Parathyroid adenoma (tissue), 2 donors: ENCODE data around the gene KANSL2.
"Not testable (repeated sequence)": the region's sequence is repeated elsewhere in the genome, so short reads cannot be mapped to it uniquely, and the experiment has no call there.

Experiments used
- H2AFZ ChIP-seq: fragments of 300-600 bp; sonication (generic); one replicate; pipeline ENCODE4 v1.7.0; 2017; ENCODE audit warnings: antibody characterized with exemption, mild to moderate bottlenecking
- H3K27ac ChIP-seq: fragments of 300-600 bp; sonication (generic); one replicate; pipeline ENCODE4 v1.7.0; 2017
- H3K27me3 ChIP-seq: fragments of 300-600 bp; sonication (generic); one replicate; pipeline ENCODE4 v1.7.0; 2017; ENCODE audit warnings: low read length; ENCODE audit not compliant: control insufficient read depth, insufficient read depth
- H3K36me3 ChIP-seq: fragments of 300-600 bp; sonication (generic); one replicate; pipeline ENCODE4 v1.7.0; 2017; ENCODE audit warnings: low read length; ENCODE audit not compliant: control insufficient read depth, insufficient read depth
- H3K4me1 ChIP-seq: fragments of 300-600 bp; sonication (generic); one replicate; pipeline ENCODE4 v1.7.0; 2017; ENCODE audit warnings: control low read depth
- H3K4me2 ChIP-seq: fragments of 300-600 bp; sonication (generic); one replicate; pipeline ENCODE4 v1.7.0; 2017; ENCODE audit warnings: low read length
- H3K4me3 ChIP-seq: fragments of 300-600 bp; sonication (generic); one replicate; pipeline ENCODE4 v1.7.0; 2017; ENCODE audit warnings: low read depth, low read length
- H3K79me2 ChIP-seq: fragments of 300-600 bp; sonication (generic); one replicate; pipeline ENCODE4 v1.7.0; 2017; ENCODE audit warnings: control low read depth
- H3K9ac ChIP-seq: fragments of 300-600 bp; sonication (generic); one replicate; pipeline ENCODE4 v1.7.0; 2017; ENCODE audit warnings: mild to moderate bottlenecking
- H3K9me3 ChIP-seq: fragments of 300-600 bp; sonication (generic); one replicate; pipeline ENCODE4 v1.7.0; 2017; ENCODE audit warnings: low read length; ENCODE audit not compliant: control insufficient read depth
- CTCF ChIP-seq: fragments of 300-600 bp; sonication (generic); IDR thresholded peaks from one replicate; pipeline ENCODE4 v1.7.0; 2017; ENCODE audit warnings: antibody characterized with exemption, mild to moderate bottlenecking
- donor health status: primary hyperparathyroidism.

KANSL2 gene

GRCh38 chr12:48630346-48630745 is 51.7 kb downstream of the KANSL2 start:
- Histone ChIP-seq H3K79me2 (no peaks in the 10 kb centered on the region), H3K4me1 (no peaks in the 10 kb centered on the region), H3K36me3 (no peaks in the 10 kb centered on the region), H2AFZ (no peak overlapping the region), H3K9ac (no peak overlapping the region), H3K4me2 (no peak overlapping the region), H3K27ac (no peak overlapping the region), H3K4me3 (no peak overlapping the region), H3K27me3 (no peaks in the 10 kb centered on the region), H3K9me3 (no peaks in the 10 kb centered on the region)
- no peak for TF ChIP-seq CTCF

GRCh38 chr12:48629541-48629940 is 52.5 kb downstream of the KANSL2 start:
- H3K9ac ChIP-seq: no peak overlapping the region
- no peak for TF ChIP-seq CTCF
- no peaks in the 10 kb centered on the region for H3K27me3 ChIP-seq
- no peak overlapping the region for H3K4me3 ChIP-seq
- no peak overlapping the region for H3K4me2 ChIP-seq
- no peaks in the 10 kb centered on the region for H3K36me3 ChIP-seq
- H2AFZ ChIP-seq: no peak overlapping the region
- no peaks in the 10 kb centered on the region for H3K4me1 ChIP-seq
- no peak overlapping the region for H3K27ac ChIP-seq
- H3K9me3 ChIP-seq: no peaks in the 10 kb centered on the region
- no peaks in the 10 kb centered on the region for H3K79me2 ChIP-seq

GRCh38 chr12:48627556-48627955 is 54.5 kb downstream of the KANSL2 start:
- Histone ChIP-seq H3K36me3 (no peaks in the 10 kb centered on the region), H3K9ac (no peak overlapping the region), H3K9me3 (no peaks in the 10 kb centered on the region), H3K4me1 (no peaks in the 10 kb centered on the region), H3K4me3 (no peak overlapping the region), H3K27me3 (no peaks in the 10 kb centered on the region), H2AFZ (no peak overlapping the region), H3K79me2 (no peaks in the 10 kb centered on the region), H3K4me2 (no peak overlapping the region), H3K27ac (no peak overlapping the region)
- TF ChIP-seq CTCF: no peak

- H3K4me1 ChIP-seq, H3K4me3 ChIP-seq, H3K36me3 ChIP-seq, H3K9ac ChIP-seq, H3K4me2 ChIP-seq, H3K79me2 ChIP-seq, H3K27ac ChIP-seq, H3K9me3 ChIP-seq, H2AFZ ChIP-seq, H3K27me3 ChIP-seq: not testable (repeated sequence)
Measured at GRCh38 chr12:48622997-48623396, 59.0 kb downstream of the KANSL2 start.

- no peak overlapping the region for H3K4me2 ChIP-seq
- H3K9ac ChIP-seq: no peak overlapping the region
- H3K9me3 ChIP-seq: no peaks in the 10 kb centered on the region
- H3K4me3 ChIP-seq: no peak overlapping the region
- peak; percentile 98 for TF ChIP-seq CTCF
- no peaks in the 10 kb centered on the region for H3K4me1 ChIP-seq
- H2AFZ ChIP-seq: no peak overlapping the region
- no peaks in the 10 kb centered on the region for H3K79me2 ChIP-seq
- H3K36me3 ChIP-seq: no peaks in the 10 kb centered on the region
- H3K27ac ChIP-seq: no peak overlapping the region
- no peaks in the 10 kb centered on the region for H3K27me3 ChIP-seq
Measured at GRCh38 chr12:48618541-48618940, 63.5 kb downstream of the KANSL2 start.
